Right lung (tissue), 5 donors: ENCODE measurements around the gene TCF7L2. TPM values are rescaled to one million over a fixed set of nuclear protein-coding genes. Genes with fewer than 3 reads are reported as not detected.

ENCODE experiments used
- DNase-seq, 2 donors: peaks; one replicate each; pipeline ENCODE4 v3.0.0-alpha.2; 2013
- polyA plus RNA-seq, 5 donors: library from polyadenylated mRNA; unstranded; fragments of 120-200 nt; gene quantifications; one replicate each; pipeline versions ENCODE4 v1.2.1 to v1.2.3, GENCODE V29; 2013; ENCODE audit warnings: inconsistent platforms in 1 of 5, low replicate concordance in 1 of 5; ENCODE audit not compliant: insufficient read length in 5 of 5, insufficient read depth in 1 of 5

Gene TCF7L2
- polyA plus RNA-seq, 5 donors, result 38.8 to 55.8 (median 49.2) TPM

- no peak for DNase-seq
Observed at GRCh38 chr10:113021268-113022040, 71.4 kb downstream of the TCF7L2 start.

- DNase-seq, result no peak
Observed at GRCh38 chr10:113022265-113022664, 72.2 kb downstream of the TCF7L2 start.

DNA sequence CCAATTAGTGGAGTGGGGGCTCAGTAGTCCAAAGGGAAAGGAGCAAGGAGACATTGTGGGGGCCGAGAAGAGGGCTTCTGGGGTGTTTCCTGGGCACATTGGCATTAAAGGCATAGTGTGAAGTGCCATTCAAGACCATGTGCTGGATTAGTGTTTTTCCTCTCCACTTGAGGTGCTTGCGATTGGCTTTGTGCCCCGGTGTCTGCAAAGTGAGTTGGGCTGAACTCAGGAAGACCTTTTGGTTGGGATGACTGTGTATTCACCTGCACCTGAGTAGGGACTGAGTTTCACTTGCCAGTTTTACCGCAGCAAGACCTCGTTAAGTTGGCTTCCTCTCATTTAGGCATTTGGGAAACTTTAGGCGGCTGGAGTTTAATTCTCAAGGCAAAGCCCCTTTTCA is 73.0 kb downstream of the TCF7L2 start:
- peak; percentile 50 to 51 for DNase-seq

- DNase-seq, result no peak
Observed at GRCh38 chr10:113024930-113025329, 74.9 kb downstream of the TCF7L2 start.

- DNase-seq, result no peak
Observed at GRCh38 chr10:113025487-113025886, 75.4 kb downstream of the TCF7L2 start.

DNA sequence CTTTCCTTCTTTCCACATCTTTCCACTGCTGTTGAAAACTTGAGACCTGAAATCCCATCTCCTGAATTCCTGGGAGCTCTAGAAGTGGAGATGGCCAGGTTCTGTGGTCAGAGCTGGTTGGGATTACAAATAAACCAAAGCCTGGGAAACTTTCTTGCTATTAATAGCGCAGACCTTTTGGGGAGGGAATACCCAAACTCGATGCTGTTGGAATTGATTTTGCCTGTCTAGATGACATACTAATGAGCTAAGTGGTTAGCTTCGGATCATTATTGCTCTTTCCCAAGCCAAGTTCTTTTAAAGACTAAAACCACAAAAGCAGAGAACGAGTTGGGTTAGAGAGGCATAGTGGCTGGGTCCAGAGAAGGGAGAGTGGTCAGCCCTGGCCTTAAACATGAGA is 76.6 kb downstream of the TCF7L2 start:
- no peak for DNase-seq

- DNase-seq, result no peak
Observed at GRCh38 chr10:113027230-113027573, 77.2 kb downstream of the TCF7L2 start.

DNA sequence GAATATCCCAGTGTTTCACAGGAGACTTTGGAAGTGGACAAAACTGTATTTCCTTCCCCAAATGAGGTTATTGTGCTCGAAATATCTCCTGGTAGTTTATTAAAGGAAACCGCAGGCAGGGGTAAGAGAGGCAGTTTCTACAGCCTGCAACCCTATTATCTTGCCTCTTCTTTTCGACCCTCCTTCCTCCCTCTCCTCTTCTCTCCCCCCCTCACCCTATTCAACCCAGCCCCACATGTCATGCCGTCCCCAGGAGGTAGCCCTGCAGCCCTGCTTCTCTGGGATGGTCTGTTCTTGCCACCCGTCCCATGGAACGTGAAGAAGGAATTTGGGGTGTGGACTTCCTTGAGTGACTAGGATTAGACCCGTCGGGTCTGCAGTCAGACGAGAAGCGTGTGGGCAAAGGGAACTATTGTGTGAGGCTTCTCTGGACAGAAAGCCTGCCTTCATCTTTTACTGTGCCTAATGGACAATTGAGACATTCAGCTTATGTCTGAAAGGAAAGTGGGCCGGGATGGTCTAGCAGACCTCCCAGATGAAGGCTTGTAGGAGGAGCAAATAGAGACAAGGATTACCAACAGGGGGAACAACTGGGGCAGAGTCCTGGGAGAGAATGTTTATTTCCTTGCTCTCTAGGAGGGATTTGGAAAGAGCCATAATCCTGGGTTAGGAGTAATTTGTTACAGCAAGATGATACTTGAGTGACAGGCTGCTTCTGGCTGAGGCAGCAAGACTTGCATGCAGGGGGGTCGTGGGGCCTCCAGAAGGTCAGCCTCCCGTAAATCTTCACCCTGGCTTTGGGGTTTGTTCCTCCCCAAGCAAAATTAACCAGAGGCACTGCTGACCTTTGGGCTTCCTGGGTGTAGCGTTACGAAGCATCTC is 77.8 kb downstream of the TCF7L2 start:
- DNase-seq, result no peak

DNA sequence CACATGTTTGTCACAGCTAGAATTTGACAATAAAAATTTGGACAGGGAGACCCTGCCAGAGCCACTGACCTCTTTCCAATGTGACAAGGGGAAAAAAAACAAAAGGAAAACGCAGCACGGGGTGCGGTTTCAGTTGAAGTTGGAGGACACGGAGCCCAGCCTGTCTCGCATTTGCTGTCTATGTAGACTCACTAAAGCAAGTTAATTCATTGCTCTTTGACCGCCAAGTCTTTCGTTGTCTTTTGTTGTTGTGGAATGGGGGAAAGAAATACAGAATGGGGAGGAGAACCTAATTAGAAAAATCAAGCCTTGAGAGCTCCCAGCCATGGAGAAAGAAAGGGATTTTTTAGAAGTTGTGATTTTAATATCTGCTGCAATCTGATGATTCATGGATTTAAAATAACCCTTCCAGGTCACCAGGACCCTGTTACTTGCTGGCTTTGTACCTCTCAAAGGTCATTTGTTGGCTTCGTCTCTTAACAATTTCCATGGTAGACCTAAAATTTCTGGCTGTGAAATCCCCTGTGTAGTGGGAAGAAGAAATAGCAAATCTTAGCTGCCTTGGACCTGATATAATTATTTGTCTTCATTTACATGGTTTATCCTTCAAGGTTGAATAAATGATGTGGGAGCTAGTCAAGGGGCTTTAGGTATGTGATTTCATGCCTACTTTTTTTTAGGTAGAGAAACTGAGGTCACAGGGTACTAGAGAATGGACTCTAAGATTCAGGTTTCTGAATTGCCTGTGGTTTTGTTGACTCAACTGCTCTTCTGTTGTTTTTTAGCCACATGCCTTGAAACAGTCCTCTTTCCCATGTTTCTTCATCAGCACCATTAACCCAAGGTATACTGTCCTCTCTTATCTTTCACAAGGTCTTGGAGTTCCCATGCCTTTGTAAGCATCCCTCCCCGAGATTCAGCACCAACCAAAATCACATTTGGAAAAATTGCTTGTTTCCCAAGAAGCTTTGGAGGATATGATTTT is 78.7 kb downstream of the TCF7L2 start:
- DNase-seq, result no peak

GRCh38 chr10:113030453-113030852 is 80.4 kb downstream of the TCF7L2 start:
- DNase-seq, result no peak

DNA sequence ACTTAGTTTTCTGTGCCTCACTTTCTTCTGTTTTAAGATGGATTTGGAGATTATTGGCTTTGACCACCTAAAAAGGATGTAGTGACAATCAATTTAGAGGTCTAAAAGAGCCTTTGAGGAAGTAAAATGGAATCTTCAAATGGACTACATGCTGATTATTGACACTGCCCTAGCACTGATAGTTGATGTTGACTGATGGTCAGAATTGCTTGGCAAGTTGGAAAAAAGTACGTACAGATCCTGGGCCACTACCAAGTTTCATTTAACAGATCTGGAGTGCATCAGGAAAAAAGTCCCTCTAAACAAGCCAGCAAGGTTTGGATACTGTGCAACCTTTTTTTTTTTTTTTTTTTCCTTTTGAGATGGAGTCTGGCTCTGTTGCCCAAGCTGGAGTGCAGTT is 81.1 kb downstream of the TCF7L2 start:
- DNase-seq, result no peak

GRCh38 chr10:113033991-113034390 is 83.9 kb downstream of the TCF7L2 start:
- DNase-seq, result no peak

GRCh38 chr10:113035732-113036312 is 85.8 kb downstream of the TCF7L2 start:
- peak in 1 of 2 donors; percentile 60 for DNase-seq

GRCh38 chr10:113036619-113037018 is 86.6 kb downstream of the TCF7L2 start:
- no peak for DNase-seq

GRCh38 chr10:113037218-113037617 is 87.2 kb downstream of the TCF7L2 start:
- no peak for DNase-seq

DNA sequence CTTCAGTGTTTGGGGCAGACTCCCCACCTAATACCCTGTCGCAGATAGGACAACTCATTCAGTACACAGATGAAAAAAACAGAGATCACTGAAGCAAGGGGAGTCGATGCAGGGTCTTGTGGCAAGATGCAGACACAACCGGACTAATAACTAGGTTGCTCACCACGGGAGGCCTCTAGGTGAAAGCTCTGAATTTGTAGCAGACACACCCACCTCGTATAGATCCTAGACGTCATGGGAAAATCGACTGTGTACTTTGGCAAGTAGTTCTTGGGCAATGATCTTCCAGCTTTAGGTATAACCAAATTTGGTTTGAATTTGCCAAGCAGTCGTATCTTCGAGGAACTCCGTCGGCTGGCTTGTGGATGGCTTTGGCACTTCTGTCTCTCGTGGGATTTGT is 88.1 kb downstream of the TCF7L2 start:
- DNase-seq, result no peak

- no peak for DNase-seq
Observed at GRCh38 chr10:113038985-113039384, 88.9 kb downstream of the TCF7L2 start.

DNA sequence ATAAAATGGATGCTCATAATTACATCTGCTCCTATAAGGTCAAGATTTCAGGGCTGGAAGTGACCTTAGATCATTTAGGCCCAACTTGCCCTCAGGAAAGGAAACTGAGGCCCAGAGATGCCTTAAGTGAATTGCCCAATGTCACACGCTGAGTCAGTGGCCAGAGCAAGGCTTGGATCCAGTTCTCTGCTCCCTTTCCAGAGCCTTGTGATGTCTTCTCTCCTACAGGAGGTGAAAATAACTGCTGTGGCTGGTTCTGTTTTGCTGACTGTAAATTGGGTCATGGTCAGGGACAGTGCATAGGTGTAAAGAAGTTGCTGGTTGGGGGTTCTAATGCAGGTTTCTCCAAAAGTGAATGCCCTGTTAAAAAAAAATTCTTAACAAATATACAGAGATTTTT is 91.3 kb downstream of the TCF7L2 start:
- no peak for DNase-seq

- DNase-seq, result no peak
Observed at GRCh38 chr10:113041841-113042750, 92.0 kb downstream of the TCF7L2 start.

GRCh38 chr10:113042868-113043267 is 92.8 kb downstream of the TCF7L2 start:
- no peak for DNase-seq
